Kidney epithelial cell (primary cell): ENCODE results near the gene GNAO1. TPM values are rescaled to one million over a fixed set of nuclear protein-coding genes. Genes with fewer than 3 reads are reported as not detected.

Experiments
- DNase-seq: peaks from one replicate; pipeline ENCODE4 v3.0.0-alpha.2; 2010; ENCODE audit warnings: low read depth
- H3K27me3 ChIP-seq: 2 replicates; pipeline ENCODE4 v1.6.0; 2011; ENCODE audit warnings: low read length; ENCODE audit not compliant: control insufficient read depth, insufficient read depth
- H3K36me3 ChIP-seq: 2 replicates; pipeline ENCODE4 v1.5.1; 2011; ENCODE audit warnings: low read length; ENCODE audit not compliant: control insufficient read depth, insufficient read depth
- H3K4me3 ChIP-seq: 2 replicates; pipeline ENCODE4 v1.5.1; 2011; ENCODE audit warnings: low read depth, mild to moderate bottlenecking, control low read depth, low read length
- CTCF ChIP-seq: IDR thresholded peaks from 2 replicates; pipeline ENCODE4 v1.5.1; 2011; ENCODE audit warnings: mild to moderate bottlenecking, moderate library complexity, low read length, control low read depth, inconsistent platforms; ENCODE audit not compliant: insufficient read depth, poor library complexity, severe bottlenecking
- total RNA-seq: library from RNA; depleted of rRNA; stranded (reverse); fragments of >200 nt; gene quantifications from 2 replicates; pipeline ENCODE4 v1.2.3, GENCODE V29; 2015

The GNAO1 gene
- total RNA-seq, 1 donor from 2014 or later: 5.7 TPM

DNA sequence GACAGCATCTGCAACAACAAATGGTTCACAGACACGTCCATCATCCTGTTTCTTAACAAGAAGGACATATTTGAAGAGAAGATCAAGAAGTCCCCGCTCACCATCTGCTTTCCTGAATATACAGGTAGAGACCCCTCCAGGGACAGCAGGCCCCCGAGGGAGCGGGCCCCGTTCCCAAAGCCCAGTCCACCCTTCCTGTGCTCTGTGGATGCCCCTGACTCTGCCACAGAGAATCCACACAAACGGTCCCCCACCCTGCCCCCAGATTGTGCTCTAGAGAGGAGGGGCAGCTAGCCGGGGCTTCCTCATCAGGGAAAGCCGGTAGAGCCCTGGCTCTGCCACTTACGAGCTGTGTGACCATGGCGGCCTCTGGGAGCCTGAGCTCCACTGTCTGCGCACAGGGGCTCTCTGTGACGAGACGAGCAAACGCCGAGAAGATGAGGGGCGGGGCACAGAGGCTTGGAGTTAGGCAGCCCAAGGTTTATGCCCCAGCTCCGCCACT is 149.6 kb downstream of the GNAO1 start:
- DNase-seq: no peak
- no peak for TF ChIP-seq CTCF

GRCh38 chr16:56341656-56342399 is 150.5 kb downstream of the GNAO1 start:
- H3K4me3 ChIP-seq: no peak overlapping the region

More for the DNA sequence above, 149.6 kb downstream of the GNAO1 start:
- H3K36me3 ChIP-seq: no peaks in the 10 kb centered on the region
- H3K4me3 ChIP-seq: no peak overlapping the region
- H3K27me3 ChIP-seq: no peaks in the 10 kb centered on the region

GRCh38 chr16:56343661-56344517 is 152.6 kb downstream of the GNAO1 start:
- Histone ChIP-seq H3K36me3 (no peaks in the 10 kb centered on the region), H3K4me3 (no peak overlapping the region), H3K27me3 (no peaks in the 10 kb centered on the region)
- DNase-seq: no peak
- no peak for TF ChIP-seq CTCF

More at GRCh38 chr16:56341656-56342399, 150.5 kb downstream of the GNAO1 start:
- Histone ChIP-seq H3K27me3 (no peaks in the 10 kb centered on the region), H3K36me3 (no peaks in the 10 kb centered on the region)
- no peak for DNase-seq
- no peak for TF ChIP-seq CTCF

- no peaks in the 10 kb centered on the region for H3K27me3 ChIP-seq
- no peak for DNase-seq
- no peaks in the 10 kb centered on the region for H3K36me3 ChIP-seq
- no peak for TF ChIP-seq CTCF
- H3K4me3 ChIP-seq: no peak overlapping the region
Measured at GRCh38 chr16:56344518-56345405, 153.5 kb downstream of the GNAO1 start.

GRCh38 chr16:56345406-56346050 is 154.2 kb downstream of the GNAO1 start:
- no peaks in the 10 kb centered on the region for H3K36me3 ChIP-seq
- TF ChIP-seq CTCF: no peak
- peaks cover 2% of the 10 kb centered on the region for H3K27me3 ChIP-seq
- H3K4me3 ChIP-seq: no peak overlapping the region
- DNase-seq: no peak
